ENCODE measurements around the gene GGA1.

The GGA1 gene

GRCh38 chr22:37663521-37664140, 55.0 kb downstream of the GGA1 start:
- TF ChIP-seq CTCF (IDR thresholded peaks at IDR 0.05; ENCODE audit: borderline replicate concordance, insufficient read depth, low read depth, low read length): no peak
- H3K4me3 ChIP-seq (ENCODE audit: low read depth, low read length): no peak overlapping the region

GRCh38 chr22:37664249-37665101, 55.8 kb downstream of the GGA1 start:
- no peak overlapping the region for H3K4me3 ChIP-seq (ENCODE audit: low read depth, low read length)
- TF ChIP-seq CTCF (IDR thresholded peaks at IDR 0.05; ENCODE audit: borderline replicate concordance, insufficient read depth, low read depth, low read length): no peak

- H3K4me3 ChIP-seq (ENCODE audit: low read depth, low read length): no peak overlapping the region
- no peak for TF ChIP-seq CTCF (IDR thresholded peaks at IDR 0.05; ENCODE audit: borderline replicate concordance, insufficient read depth, low read depth, low read length)
Measured at GRCh38 chr22:37665487-37665886, 56.9 kb downstream of the GGA1 start.

- no peak for TF ChIP-seq CTCF (IDR thresholded peaks at IDR 0.05; ENCODE audit: borderline replicate concordance, insufficient read depth, low read depth, low read length)
- H3K4me3 ChIP-seq (ENCODE audit: low read depth, low read length): no peak overlapping the region
Measured at GRCh38 chr22:37669586-37669985, 61.0 kb downstream of the GGA1 start.

GRCh38 chr22:37672206-37672919, 63.7 kb downstream of the GGA1 start:
- H3K4me3 ChIP-seq (ENCODE audit: low read depth, low read length): no peak overlapping the region
- 0 out of 2 replicates have a peak, but pooled peaks have one; percentile 13 for TF ChIP-seq CTCF (IDR thresholded peaks at IDR 0.05; ENCODE audit: borderline replicate concordance, insufficient read depth, low read depth, low read length)

- no peak for TF ChIP-seq CTCF (IDR thresholded peaks at IDR 0.05; ENCODE audit: borderline replicate concordance, insufficient read depth, low read depth, low read length)
Measured at GRCh38 chr22:37672920-37673455, 64.4 kb downstream of the GGA1 start.

More at GRCh38 chr22:37672920-37673455, 64.4 kb downstream of the GGA1 start:
- H3K4me3 ChIP-seq (ENCODE audit: low read depth, low read length): no peak overlapping the region

Measured in GM12875 (cell line).